Esophagus muscularis mucosa (tissue), 4 donors: ENCODE measurements around the gene PTPRK. TPM values are rescaled to one million over a fixed set of nuclear protein-coding genes. Genes with fewer than 3 reads are reported as not detected.

Experiments used
- DNase-seq: peaks from one replicate; pipeline ENCODE4 v3.0.0-alpha.2; 2017; ENCODE audit errors: extremely low spot score
- H3K27ac ChIP-seq, 4 donors: fragments of 200-600 bp; sonication (generic); replicated peaks in 1 of 4; 1 replicate in 3 of 4; 2 replicates in 1 of 4; pipeline ENCODE4 v1.5.1; 2016 to 2019; ENCODE audit warnings: mild to moderate bottlenecking in 1 of 4
- H3K27me3 ChIP-seq, 4 donors: fragments of 200-600 bp; sonication (generic); one replicate each; pipeline versions ENCODE4 v1.5.1 to v1.6.0; 2016 to 2019
- H3K36me3 ChIP-seq, 4 donors: fragments of 200-600 bp; sonication (generic); one replicate each; pipeline ENCODE4 v1.5.1; 2016 to 2019
- H3K4me1 ChIP-seq, 4 donors: fragments of 200-600 bp; sonication (generic); one replicate each; pipeline ENCODE4 v1.5.1; 2016 to 2019
- H3K4me3 ChIP-seq, 4 donors: fragments of 200-600 bp; sonication (generic); 1 replicate in 2 of 4; 2 replicates in 2 of 4; pipeline ENCODE4 v1.5.1; 2016 to 2019; ENCODE audit warnings: mild to moderate bottlenecking in 4 of 4, moderate library complexity in 1 of 4
- H3K9me3 ChIP-seq, 4 donors: fragments of 200-600 bp; sonication (generic); 1 replicate in 3 of 4; 2 replicates in 1 of 4; pipeline ENCODE4 v1.5.1; 2016 to 2019
- CTCF ChIP-seq, 3 experiments: fragments of 200-600 bp in 2 of 3; fragments of 450-650 bp in 1 of 3; sonication (generic) in 2 of 3; IDR thresholded peaks; one replicate each; pipeline ENCODE4 v1.5.1; 2017 to 2019; ENCODE audit warnings: antibody characterized with exemption in 3 of 3, mild to moderate bottlenecking in 2 of 3, moderate library complexity in 1 of 3
- EP300 ChIP-seq: sonication (generic); formaldehyde crosslinking; IDR thresholded peaks from one replicate; pipeline ENCODE4 v1.6.1; 2017; ENCODE audit warnings: antibody characterized with exemption
- POLR2A ChIP-seq: fragments of 450-650 bp; IDR thresholded peaks from one replicate; pipeline ENCODE4 v1.6.1; 2017; ENCODE audit warnings: antibody characterized with exemption, moderate library complexity, mild to moderate bottlenecking, low read depth
- POLR2AphosphoS5 ChIP-seq, 2 donors: sonication (generic); formaldehyde crosslinking; IDR thresholded peaks; one replicate each; pipeline ENCODE4 v1.6.1; 2017; ENCODE audit warnings: antibody characterized with exemption in 2 of 2
- WGBS: methylation state at CpG from one replicate; pipeline ENCODE4 v1.1.5; 2018; 5-methylcytosine and 5-hydroxymethylcytosine counted together
- intact Hi-C: fragments of 100-400 bp; cut with DNase I; formaldehyde crosslinking; loops from one replicate; pipeline ENCODE4 v1.15.1; 2023
- total RNA-seq, 4 donors: library from RNA; depleted of rRNA; stranded (reverse); fragments of >200 nt; gene quantifications; one replicate each; pipeline versions ENCODE4 v1.1.0 to v1.2.1, GENCODE V29; 2016

The PTPRK gene
- total RNA-seq, 4 donors from 2014 or later = 36.8 to 53.1 (median 43.8) TPM

GRCh38 chr6:128515550-128516513 lies 4.6 kb downstream of the PTPRK start:
- Histone ChIP-seq H3K4me3 (peak overlapping the region in 1 of 4 donors; percentile 4), H3K4me1 (peaks cover 43 to 67% (median 61%) of the 10 kb centered on the region in 4 donors), H3K36me3 (no peaks in the 10 kb centered on the region), H3K27me3 (no peaks in the 10 kb centered on the region), H3K9me3 (no peaks in the 10 kb centered on the region), H3K27ac (peak overlapping the region; percentile 41 to 63 (median 60))
- DNase-seq = no peak
- no peak for TF ChIP-seq CTCF (IDR thresholded peaks at IDR 0.05)
- TF ChIP-seq POLR2A = no peak
- no peak for TF ChIP-seq EP300
- TF ChIP-seq POLR2AphosphoS5 (IDR thresholded peaks at IDR 0.05) = no peak
- 52% methylated on average over 6 of the region's 6 CpGs for WGBS
- intact Hi-C loops = loop anchor here (10.0 kb wide), 1 partner anchor 181 kb away; no protein-coding TSS in a partner anchor

GRCh38 chr6:128513878-128514277 lies 6.5 kb downstream of the PTPRK start:
- no peaks in the 10 kb centered on the region for H3K36me3 ChIP-seq
- WGBS = 100% methylated on average over 2 of the region's 3 CpGs
- TF ChIP-seq CTCF (IDR thresholded peaks at IDR 0.05) (no peak), POLR2A (no peak), POLR2AphosphoS5 (IDR thresholded peaks at IDR 0.05) (no peak)
- intact Hi-C loops = loop anchor here (10.0 kb wide), 1 partner anchor 179 kb away; no protein-coding TSS in a partner anchor
- peaks cover 43 to 76% (median 65%) of the 10 kb centered on the region in 4 donors for H3K4me1 ChIP-seq
- H3K9me3 ChIP-seq = no peaks in the 10 kb centered on the region
- no peak for DNase-seq
- no peaks in the 10 kb centered on the region for H3K27me3 ChIP-seq
- no peak overlapping the region for H3K4me3 ChIP-seq
- no peak overlapping the region for H3K27ac ChIP-seq

GRCh38 chr6:128512296-128512695 lies 8.1 kb downstream of the PTPRK start:
- intact Hi-C loops = loop anchor here (10.0 kb wide), 1 partner anchor 177 kb away; no protein-coding TSS in a partner anchor
- TF ChIP-seq POLR2A = no peak
- TF ChIP-seq CTCF (IDR thresholded peaks at IDR 0.05) = no peak
- TF ChIP-seq EP300 = no peak
- no peak for TF ChIP-seq POLR2AphosphoS5 (IDR thresholded peaks at IDR 0.05)
- no peak overlapping the region for H3K27ac ChIP-seq
- DNase-seq = no peak
- no peaks in the 10 kb centered on the region for H3K27me3 ChIP-seq
- 73% methylated on average over 2 of the region's 2 CpGs for whole genome bisulfite sequencing
- no peaks in the 10 kb centered on the region for H3K36me3 ChIP-seq
- peaks cover 39 to 73% (median 62%) of the 10 kb centered on the region in 4 donors for H3K4me1 ChIP-seq
- H3K4me3 ChIP-seq = no peak overlapping the region
- H3K9me3 ChIP-seq = no peaks in the 10 kb centered on the region

- DNase-seq = no peak
- WGBS = 61% methylated on average over 5 of the region's 5 CpGs
- TF ChIP-seq CTCF (IDR thresholded peaks at IDR 0.05) = no peak
- no peak for TF ChIP-seq EP300
- TF ChIP-seq POLR2A = no peak
- no peak for TF ChIP-seq POLR2AphosphoS5 (IDR thresholded peaks at IDR 0.05)
- Histone ChIP-seq H3K27ac (no peak overlapping the region), H3K4me3 (no peak overlapping the region), H3K27me3 (no peaks in the 10 kb centered on the region), H3K9me3 (no peaks in the 10 kb centered on the region), H3K4me1 (peaks cover 32 to 70% (median 58%) of the 10 kb centered on the region in 4 donors), H3K36me3 (no peaks in the 10 kb centered on the region)
- intact Hi-C loops = loop anchor here (10.0 kb wide), 1 partner anchor 177 kb away; no protein-coding TSS in a partner anchor
Observed at GRCh38 chr6:128511506-128511905, 8.9 kb downstream of the PTPRK start.
